Activated CD8-positive, alpha-beta memory T cell treated with anti-CD3 and anti-CD28 coated beads for 4 hours (primary cell): Measurements from ENCODE around the gene TRAPPC10.

Source experiments
- DNase-seq, 2 donors: peaks; one replicate each; pipeline ENCODE4 v3.0.0-alpha.2; 2020; ENCODE audit warnings: low read depth in 2 of 2

The TRAPPC10 gene

GRCh38 chr21:44039828-44040227, 27.7 kb downstream of the TRAPPC10 start:
- DNase-seq, result no peak

- DNase-seq, result no peak
These were observed 31.5 kb downstream of the TRAPPC10 start for GRCh38 chr21:44043613-44044012.

- no peak for DNase-seq
These were observed 34.6 kb downstream of the TRAPPC10 start for GRCh38 chr21:44046734-44047133.

- no peak for DNase-seq
These were observed 36.0 kb downstream of the TRAPPC10 start for GRCh38 chr21:44047996-44048560.

- no peak for DNase-seq
These were observed 37.1 kb downstream of the TRAPPC10 start for GRCh38 chr21:44049182-44049581.

GRCh38 chr21:44049606-44050005, 37.5 kb downstream of the TRAPPC10 start:
- no peak for DNase-seq

- DNase-seq, result no peak
These were observed 38.2 kb downstream of the TRAPPC10 start for GRCh38 chr21:44050276-44050675.

- DNase-seq, result no peak
These were observed 39.4 kb downstream of the TRAPPC10 start for GRCh38 chr21:44051462-44051941.

GRCh38 chr21:44052071-44052829, 40.1 kb downstream of the TRAPPC10 start:
- no peak for DNase-seq

GRCh38 chr21:44052830-44053226, 40.7 kb downstream of the TRAPPC10 start:
- DNase-seq, result no peak

GRCh38 chr21:44053567-44053966, 41.5 kb downstream of the TRAPPC10 start:
- no peak for DNase-seq

- DNase-seq, result no peak
These were observed 42.6 kb downstream of the TRAPPC10 start for GRCh38 chr21:44054710-44055109.

GRCh38 chr21:44057055-44057454, 44.9 kb downstream of the TRAPPC10 start:
- DNase-seq, result no peak

GRCh38 chr21:44057960-44058651, 46.0 kb downstream of the TRAPPC10 start:
- DNase-seq, result no peak

GRCh38 chr21:44058652-44058964, 46.5 kb downstream of the TRAPPC10 start:
- DNase-seq, result no peak

- DNase-seq, result no peak
These were observed 46.9 kb downstream of the TRAPPC10 start for GRCh38 chr21:44058981-44059380.

- DNase-seq, result no peak
These were observed 47.6 kb downstream of the TRAPPC10 start for GRCh38 chr21:44059710-44060109.

- no peak for DNase-seq
These were observed 50.3 kb downstream of the TRAPPC10 start for GRCh38 chr21:44062380-44062779.

- no peak for DNase-seq
These were observed 51.2 kb downstream of the TRAPPC10 start for GRCh38 chr21:44063151-44063912.

- DNase-seq, result no peak
These were observed 52.8 kb downstream of the TRAPPC10 start for GRCh38 chr21:44064852-44065403.

- DNase-seq, result peak; percentile 60 to 67
These were observed 53.3 kb downstream of the TRAPPC10 start for GRCh38 chr21:44065428-44065827.

GRCh38 chr21:44066116-44066515, 54.0 kb downstream of the TRAPPC10 start:
- DNase-seq, result no peak
